T-helper 2 cell treated with Interferon-gamma antibody and Interleukin-4, amounts not matched to agents 100 ng/mL and 5 ng/mL, for 36 hours (primary cell): ENCODE results near the gene SPG11. TPM values are rescaled to one million over a fixed set of nuclear protein-coding genes. Genes with fewer than 3 reads are reported as not detected.
"Not testable (repeated sequence)": the region's sequence is repeated elsewhere in the genome, so short reads cannot be mapped to it uniquely, and the experiment has no call there.

Experiments used
- intact Hi-C: fragments of 100-400 bp; cut with micrococcal nuclease; formaldehyde crosslinking; loops from one replicate; pipeline ENCODE4 v1.15.1; 2023
- total RNA-seq: library from RNA; stranded (reverse); gene quantifications from 2 replicates; pipeline ENCODE4 v1.2.3, GENCODE V29; 2022

The SPG11 gene
- total RNA-seq, 1 donor from 2014 or later = 72.2 TPM

DNA sequence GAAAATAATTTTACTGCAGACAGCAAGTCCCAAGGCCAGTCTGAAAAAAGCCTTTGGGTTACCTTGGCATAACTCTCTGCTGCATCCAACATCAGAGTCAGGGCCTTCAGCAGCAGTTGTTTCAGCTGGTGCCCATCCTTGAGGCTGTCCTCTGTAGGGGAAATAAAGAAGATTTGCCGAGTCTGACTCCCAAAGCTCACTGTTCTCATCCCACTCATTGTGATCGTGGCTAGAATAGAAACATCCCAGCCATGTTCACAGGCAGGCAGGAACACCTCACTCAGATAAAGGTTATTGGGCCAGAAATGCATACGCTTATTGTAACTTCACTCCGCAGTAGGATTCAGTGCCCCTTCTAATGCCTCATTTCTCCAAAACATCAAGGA, 97.3 kb downstream of the SPG11 start:
- intact Hi-C loops = no loop called here

DNA sequence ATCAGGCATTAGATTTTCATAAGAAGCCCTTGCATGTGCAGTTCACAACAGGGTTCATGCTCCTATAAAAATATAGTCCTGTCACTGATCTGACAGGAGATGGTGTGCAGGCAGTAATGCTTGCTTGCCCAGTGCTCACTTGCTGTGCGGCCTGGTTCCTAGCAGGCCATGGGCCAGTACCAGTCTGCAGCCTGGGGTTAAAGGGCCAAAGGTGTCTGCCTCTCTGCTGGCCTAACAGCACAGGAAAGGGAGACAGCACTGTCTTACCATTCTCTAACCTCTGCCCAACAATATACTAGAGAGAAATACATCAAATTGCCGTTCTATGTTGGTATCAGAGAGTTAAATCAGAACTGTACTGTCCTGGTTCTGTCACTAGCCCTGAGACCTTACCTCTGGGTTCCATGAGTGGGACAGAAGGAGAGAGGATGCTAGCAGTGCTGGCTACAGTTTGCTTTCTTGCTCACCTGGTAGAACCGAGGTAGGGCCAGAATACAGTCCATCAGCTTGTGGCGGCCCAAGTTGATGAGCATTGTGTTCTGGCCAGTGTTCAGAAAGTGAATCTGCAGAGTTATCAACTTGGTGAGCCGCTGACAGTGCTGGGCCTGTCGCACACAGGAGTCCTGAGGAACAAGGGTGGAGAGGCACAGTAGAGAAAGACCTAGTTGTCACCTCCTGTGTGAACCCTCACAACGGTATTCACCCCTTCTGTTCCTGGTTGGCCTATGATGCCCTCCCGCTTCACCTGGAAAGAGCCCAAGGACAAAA, 97.9 kb downstream of the SPG11 start:
- intact Hi-C loops = no loop called here

DNA sequence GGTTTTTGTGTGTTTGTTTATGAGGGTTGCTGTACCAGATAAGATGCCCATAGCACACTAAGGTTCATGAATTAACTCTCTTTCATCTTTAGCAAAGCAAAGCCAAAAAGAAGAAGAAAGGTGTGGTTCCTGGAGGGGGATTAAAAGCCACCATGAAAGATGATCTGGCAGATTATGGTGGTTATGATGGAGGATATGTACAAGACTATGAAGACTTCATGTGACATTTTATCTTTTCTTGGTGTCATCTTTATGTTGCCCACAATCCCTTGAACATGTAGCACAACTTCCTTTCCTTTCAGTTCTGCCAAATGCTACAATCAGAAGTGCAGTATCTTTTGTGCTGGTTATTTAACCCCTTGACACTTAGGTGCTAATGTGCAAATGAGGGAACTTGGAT, 102.5 kb downstream of the SPG11 start:
- intact Hi-C loops = not testable (repeated sequence)

DNA sequence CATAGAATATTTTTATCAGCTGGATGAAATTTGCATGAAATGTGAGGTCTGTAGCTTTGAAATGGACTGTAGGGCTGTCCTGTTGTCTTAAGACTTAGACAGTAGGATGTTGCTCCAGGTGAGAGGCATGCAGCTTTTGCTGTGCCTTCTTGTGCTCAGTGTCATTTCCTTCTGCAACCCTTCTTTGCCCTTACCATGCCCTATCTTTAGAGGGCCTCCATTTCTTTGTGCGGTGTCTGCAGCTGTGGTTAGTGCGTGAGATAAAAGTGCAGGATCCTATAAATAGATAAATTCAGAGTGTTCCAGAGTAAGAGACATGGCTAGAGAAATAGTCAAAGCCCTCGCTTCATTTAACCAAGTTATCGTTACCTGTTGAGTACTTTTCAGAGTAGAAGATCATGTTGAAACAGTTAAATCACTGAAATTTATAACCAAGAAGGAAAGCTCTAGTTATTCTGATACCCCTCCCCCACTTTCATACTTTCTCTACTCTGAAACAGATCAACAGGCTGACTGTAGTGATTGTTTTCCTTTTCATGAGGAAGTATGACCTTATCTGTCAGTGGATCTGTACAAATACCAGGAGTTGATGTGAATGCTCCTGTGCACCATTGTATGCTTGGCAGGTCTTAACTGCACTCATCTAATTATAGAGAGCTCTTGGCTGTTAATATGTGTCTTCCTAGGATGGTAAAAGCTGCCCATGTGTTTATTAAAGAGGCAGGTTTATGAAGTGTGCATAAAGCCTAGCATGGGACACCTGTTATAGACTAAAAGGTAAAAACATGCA, 108.3 kb downstream of the SPG11 start:
- intact Hi-C loops = no loop called here

DNA sequence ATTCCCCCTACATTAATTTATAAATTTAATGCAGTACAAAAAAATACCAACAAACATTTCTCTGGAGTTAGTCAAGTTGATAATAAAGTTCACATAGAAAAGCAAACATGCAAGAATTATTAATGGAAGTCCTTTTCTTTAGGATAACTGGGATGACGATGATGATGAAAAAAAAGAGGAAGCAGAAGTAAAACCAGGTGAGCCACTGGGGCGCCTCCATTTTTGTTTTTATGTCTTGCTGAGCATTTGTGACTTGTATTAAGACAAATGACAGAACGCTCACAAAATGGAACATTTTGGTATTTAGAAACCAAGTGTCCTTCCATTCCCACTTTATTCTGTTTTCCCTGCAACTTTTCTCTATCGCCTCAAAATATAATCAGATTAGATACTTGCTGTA, 112.7 kb downstream of the SPG11 start:
- intact Hi-C loops = no loop called here

DNA sequence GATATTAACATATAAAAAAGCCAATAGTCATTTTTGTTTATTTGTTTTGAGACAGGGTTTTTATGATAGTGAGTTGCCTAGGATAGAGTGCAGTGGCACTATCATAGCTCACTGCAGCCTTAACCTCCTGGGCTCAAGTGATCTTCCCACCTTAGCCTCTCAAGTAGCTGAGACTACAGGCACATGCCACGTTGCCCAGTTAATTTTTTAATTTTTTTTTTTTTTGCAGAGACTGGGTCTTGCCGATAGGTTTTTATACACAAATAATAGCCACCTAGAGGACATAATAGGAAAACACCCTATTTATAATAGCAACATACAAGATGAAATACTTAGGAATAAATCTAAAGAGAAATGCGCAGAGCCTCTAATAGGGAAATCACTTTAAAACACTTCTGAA, 113.2 kb downstream of the SPG11 start:
- intact Hi-C loops = no loop called here

DNA sequence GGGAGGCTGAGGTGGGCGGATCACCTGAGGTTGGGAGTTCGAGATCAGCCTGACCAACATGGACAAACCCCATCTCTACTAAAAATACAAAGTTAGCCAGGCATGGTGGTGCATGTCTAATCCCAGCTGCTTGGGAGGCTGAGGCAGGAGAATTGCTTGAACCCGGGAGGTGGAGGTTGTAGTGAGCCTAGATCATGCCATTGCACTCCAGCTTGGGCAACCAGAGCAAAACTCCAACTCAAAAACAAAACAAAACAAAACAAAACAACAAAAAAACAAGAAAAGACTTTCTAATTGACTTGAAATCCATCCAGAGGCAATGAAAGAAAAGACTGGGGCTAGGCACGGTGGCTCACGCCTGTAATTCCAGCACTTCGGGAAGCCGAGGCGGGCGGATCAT, 114.3 kb downstream of the SPG11 start:
- intact Hi-C loops = not testable (repeated sequence)

DNA sequence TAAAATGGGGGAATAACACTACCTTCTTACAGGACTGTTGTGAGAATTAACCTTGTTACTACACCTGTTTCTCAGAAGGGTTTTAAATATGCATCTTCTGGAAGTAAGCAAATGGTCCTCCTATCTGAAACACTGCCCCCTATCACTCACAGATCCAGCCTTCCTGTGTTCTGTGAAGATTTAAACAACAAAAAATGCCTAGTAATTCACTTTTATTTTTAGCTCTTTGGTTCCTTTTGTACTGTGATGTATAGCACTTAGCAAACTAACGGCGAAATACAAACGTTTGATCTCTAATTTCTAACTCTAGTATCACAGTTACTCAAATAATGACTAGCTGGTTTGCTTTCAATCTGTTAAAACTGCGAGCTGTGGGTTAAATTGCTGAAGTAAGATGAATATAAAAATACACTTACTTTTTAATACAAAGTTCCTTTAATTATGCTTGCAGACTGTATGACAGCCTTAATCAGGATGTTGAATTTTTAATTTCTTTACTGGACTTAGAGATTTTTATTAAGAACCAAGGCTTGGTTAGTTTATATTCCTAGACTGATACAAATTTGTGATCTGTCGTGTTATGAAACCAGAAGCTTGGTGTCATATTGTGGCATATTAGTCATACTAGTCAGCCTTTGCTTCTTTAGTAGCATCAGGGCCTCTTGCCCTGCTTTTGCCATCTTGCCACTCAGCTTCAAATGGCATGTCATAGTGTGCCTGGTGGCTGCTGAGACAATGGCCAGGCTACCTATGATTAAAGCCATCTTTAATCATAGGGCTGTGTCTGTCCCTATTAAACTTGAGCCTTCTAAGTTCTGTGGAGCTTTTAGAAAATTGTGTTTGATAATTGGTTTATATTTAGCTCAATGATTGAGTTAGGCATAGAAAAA, 117.3 kb downstream of the SPG11 start:
- intact Hi-C loops = loop anchor here (1.0 kb wide), 1 partner anchor 9 kb away; the partner anchor contains the start of gene EIF3J

DNA sequence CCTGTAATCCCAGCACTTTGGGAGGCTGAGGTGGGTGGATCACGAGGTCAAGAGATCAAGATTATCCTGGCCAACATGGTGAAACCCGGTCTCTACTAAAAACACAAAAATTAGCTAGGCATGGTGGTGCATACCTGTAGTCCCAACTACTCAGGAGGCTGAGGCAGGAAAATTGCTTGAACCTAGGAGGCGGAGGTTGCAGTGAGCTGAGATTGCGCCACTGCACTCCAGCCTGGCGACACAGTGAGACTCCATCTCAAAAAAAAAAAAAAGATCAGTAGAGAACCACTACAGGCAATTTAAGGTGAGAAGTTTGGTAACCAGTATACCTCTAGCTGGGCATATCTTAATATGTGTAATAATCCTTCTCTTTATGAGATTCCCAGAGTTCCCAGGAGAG, 118.7 kb downstream of the SPG11 start:
- intact Hi-C loops = not testable (repeated sequence)

DNA sequence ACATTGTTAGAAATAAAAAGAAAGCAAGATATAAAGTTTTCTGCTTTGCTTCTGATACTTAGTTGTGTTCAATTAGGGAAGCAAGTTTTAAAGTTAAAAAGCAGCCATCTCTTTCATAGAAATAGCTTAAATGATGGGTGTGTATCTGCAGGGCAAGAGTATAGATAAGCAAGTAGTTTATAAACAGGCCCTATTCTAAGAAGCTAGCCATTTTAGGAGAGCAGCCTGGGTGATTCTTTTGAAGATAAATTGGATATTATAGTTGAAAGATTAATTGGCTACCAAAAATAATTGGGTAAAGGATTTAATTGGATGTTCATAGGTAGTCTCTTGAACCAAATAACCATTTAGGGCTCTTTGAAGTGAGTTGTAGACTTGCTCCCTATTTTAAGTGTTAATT, 120.9 kb downstream of the SPG11 start:
- intact Hi-C loops = no loop called here

DNA sequence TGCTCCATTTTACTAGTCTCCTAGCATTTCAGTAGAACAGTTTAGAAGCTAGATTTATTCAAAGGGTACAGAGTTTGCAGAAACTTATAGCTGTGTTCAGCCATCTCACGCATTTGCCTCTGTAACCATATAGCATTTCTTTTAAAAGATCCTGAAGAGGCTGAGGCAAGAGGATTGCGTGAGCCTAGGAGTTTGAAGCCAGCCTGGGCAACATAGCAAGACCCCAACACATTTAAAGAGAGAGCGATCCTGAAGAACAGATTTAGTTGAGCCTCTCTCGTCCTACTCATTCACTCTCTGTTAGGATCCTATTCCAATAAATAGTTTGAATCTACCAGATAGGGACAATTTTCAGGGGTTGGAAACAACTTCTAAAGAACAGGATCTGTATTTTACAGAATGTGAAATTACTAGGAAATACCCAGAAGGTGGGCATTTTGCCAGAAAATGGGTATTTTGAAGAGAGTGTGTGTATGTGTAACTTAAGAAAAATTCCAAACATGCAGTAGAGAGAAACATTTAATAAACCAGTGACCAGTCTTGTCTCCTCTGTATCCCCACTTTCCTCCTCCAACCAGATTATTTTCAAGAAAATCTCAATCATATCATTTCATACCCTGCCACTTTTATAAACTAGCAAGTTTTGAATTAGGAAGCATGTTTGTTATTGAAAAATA, 122.0 kb downstream of the SPG11 start:
- intact Hi-C loops = no loop called here

DNA sequence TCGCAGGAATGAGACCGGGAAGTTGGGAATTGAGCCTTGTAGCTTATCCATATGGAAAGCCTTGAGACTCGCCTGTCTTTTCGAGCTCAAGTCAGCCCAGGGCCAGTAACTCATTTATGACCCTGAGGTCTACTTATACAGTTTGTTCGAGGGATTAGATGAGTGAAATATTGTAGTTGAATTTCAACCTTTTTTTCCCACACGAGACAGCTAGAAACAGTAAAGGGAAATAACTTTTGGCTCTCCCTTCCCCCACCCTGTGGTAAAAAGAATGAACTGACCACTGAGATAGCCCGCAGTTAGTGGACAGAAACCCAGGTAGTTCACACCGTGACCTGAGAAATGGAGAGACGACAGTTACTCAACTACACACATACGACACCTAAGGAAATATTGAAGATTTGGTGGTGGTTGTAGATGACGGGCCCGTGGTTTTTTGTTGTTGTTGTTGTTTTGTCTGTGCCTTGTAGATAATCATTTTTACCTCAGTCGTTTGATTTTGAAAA, 125.7 kb downstream of the SPG11 start:
- intact Hi-C loops = loop anchor here (1.0 to 5.0 kb wide), 3 partner anchors 9 to 190 kb away; partner anchors contain the start of gene SPG11

DNA sequence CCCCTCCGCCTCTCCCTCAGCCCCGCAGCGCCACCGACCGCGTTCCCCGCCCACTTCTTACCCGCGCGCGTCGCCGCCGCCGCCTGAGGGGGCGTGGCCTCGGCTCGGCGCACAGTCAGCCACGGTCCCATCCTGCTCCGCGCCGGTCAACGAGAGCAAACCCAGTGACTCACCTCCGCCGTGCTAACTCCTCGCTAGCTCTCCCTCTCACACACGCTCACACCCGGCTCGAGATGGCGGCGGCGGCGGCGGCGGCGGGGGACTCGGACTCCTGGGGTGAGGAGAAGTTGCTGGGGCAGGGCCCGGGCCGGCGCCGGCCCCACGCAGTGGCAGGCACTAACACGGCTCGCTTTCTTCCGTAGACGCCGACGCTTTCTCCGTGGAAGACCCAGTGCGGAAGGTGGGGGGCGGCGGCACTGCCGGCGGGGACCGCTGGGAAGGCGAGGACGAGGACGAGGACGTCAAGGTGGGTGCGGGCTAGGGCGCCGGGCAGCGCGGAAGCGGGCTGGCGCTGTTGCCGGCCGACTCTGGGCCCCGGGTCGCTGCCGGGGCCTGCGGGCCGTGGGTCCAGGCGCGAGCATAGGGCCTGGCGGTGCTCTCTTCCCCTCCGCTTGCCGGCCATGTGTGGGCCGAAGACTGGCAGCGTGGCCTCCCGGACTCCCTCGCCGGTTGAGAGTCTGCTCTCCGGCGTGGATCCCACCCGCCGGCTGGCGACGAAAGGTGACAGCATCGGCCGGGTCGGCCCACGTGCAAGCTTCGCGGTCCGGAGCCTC, 126.3 kb downstream of the SPG11 start, which contains the start of gene EIF3J:
Gene EIF3J (plus strand): TSS at position 186 of the 773 bp plus-strand sequence. CDS start 48 bp downstream, at position 234.
- intact Hi-C loops = loop anchor here (1.0 to 5.0 kb wide), 5 partner anchors 9 to 249 kb away; partner anchors contain the start of genes CTDSPL2, GOLM2 and SPG11

DNA sequence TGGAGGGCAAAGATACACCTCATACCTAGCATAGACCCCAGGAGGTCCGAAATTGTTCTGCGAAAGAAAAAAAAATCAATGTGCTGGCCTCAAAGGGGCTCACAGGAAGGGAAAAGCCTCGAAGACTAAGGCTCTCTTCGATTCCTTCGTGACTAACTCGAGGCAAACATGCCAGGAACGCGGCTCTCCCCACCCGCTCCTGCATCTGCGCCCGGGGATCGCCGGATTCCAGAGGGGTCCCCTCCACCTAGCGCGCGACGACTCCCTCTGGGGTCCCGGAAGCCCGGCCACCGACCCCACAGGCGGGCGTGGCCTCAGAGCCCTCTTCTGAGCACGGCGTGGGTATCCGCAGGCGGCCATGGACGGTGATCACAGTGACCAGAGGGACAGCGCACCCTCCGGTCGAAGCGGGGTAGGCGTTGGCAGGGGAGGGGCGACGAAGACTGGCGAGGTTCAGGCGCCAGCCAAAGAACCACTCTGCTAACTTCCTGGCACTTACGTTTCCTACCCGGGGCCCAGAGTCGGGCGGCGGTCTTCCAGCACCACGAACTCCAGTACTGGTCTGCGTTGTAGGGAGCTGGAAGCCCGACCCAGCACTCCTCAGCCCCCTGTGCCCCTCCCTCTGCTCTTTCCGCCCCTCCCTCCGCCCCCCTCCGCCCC, 127.0 kb downstream of the SPG11 start:
- intact Hi-C loops = loop anchor here (1.0 to 5.0 kb wide), 4 partner anchors 109 to 248 kb away; partner anchors contain the start of genes CTDSPL2, GOLM2 and SPG11

DNA sequence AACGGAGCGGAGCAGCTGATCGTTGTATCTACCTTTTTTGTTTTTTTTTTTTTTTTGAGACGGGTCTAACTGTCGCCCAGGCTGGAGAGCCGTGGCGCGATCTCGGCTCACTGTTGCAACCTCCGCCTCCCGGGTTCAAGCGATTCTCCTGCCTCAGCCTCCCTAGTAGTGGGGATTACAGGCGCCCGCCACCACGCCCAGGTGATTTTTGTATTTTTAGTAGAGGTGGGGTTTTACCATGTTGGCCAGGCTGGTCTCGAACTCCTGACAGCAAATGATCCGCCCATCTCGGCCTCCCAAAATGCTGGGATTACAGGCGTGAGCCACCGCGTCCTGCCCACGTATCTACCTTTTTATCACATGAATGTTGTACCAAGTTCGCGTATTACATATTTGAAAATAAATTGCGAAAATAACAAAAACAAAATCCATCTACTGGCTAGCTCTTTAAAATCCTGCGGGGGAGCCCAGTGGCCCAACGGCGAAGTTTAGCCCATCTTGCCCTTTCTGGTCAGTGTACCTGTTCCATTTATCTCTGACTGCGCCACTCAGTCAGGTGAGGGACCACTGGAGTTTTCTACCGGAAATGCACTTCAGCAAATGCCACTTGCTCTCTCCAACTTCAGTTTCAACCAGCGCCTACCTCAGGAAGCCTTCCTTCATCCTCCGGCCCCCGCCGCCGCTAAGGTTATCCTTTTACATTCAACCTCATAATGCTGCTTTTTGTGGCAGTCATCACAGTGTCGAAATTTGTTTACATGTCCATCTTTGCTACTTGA, 127.8 kb downstream of the SPG11 start:
- intact Hi-C loops = loop anchor here (1.0 to 5.0 kb wide), 4 partner anchors 108 to 247 kb away; partner anchors contain the start of genes CTDSPL2, GOLM2 and SPG11

DNA sequence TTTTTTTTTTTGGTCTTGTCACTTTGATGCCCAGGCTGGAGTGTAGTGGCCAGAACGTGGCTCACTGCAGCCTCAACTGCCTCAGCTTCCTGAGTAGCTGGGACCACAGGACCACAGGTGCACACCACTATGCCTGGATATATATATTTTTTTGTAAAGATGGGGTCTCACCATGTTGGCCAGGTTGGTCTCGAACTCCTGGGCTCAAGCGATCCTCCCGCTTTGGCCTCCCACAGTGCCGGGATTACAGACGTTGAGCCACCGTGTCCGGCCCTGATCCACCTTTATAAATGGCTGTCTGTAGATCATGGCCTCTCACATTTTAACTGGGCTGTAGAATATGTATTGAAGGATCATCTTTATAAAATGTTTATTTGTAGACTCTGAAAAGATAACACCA, 128.4 kb downstream of the SPG11 start:
- intact Hi-C loops = loop anchor here (5.0 kb wide), 1 partner anchor 192 kb away; no protein-coding TSS in a partner anchor

DNA sequence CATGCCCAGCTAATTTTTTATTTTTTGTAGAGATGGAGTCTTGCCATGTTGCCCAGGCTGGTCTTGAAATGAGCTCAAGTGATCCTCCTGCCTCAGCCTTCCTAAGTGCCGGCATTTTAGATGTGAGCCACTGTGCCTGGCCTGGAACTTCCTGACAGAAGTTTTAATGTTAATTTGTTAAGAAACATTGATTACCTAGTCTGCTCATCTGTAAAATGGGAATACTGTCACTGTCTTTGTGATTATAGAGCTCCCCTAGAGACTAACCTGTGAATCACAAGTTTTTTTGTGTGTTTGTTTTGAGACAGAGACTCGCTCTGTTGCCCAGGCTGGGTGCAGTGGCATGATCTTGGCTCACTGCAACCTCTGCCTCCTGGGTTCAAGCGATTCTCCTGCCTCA, 130.8 kb downstream of the SPG11 start:
- intact Hi-C loops = no loop called here

DNA sequence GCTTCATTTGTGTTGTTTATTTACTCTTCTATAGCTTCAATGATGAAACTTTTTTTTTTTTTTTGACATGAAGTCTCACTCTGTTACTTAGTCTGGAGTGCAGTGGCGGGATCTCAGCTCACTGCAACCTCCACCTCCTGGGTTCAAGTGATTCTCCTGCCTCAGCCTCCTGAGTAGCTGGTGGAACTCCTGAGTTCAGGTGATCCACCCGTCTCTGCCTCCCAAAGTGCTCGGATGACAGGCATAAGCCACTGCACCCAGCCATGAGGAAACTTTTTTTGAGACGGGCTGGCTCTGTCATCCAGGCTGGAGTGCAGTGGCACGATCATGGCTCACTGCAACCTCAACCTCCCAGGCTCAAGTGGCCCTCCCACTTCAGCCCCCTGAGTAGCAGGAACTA, 131.2 kb downstream of the SPG11 start:
- intact Hi-C loops = not testable (repeated sequence)
